GM12865 (cell line): ENCODE data around the gene CEMIP.
A peak's percentile ranks its signal among the peaks of the same experiment; 100 is the strongest.

Experiments
- DNase-seq: peaks from one replicate; pipeline ENCODE4 v3.0.0; 2010; ENCODE audit warnings: low read depth
- H3K4me3 ChIP-seq: 2 replicates; pipeline ENCODE4 v1.5.1; 2011; ENCODE audit warnings: mild to moderate bottlenecking, low read depth, low read length, control low read depth
- CTCF ChIP-seq: IDR thresholded peaks from 2 replicates; pipeline ENCODE4 v1.5.1; 2011; ENCODE audit warnings: low read length, control low read depth, low read depth, inconsistent platforms; ENCODE audit not compliant: insufficient read depth; ENCODE audit errors: missing control alignments

CEMIP gene

GRCh38 chr15:80778964-80779657 is at the start of gene CEMIP:
CEMIP (plus strand) TSS chr15:80779370; CDS start chr15:80873880, 94,510 bp downstream.
- peak; percentile 54 for DNase-seq

GRCh38 chr15:80730387-80730786 is 48.8 kb upstream of the CEMIP start:
- no peak overlapping the region for H3K4me3 ChIP-seq
- no peak for DNase-seq
- TF ChIP-seq CTCF: no peak

More at GRCh38 chr15:80778964-80779657, at the start of gene CEMIP:
- no peak within 1 kb of the TSS for H3K4me3 ChIP-seq
- TF ChIP-seq CTCF: peak; percentile 51

GRCh38 chr15:80730926-80731325 is 48.2 kb upstream of the CEMIP start:
- no peak overlapping the region for H3K4me3 ChIP-seq
- DNase-seq: no peak
- TF ChIP-seq CTCF: no peak

GRCh38 chr15:80732167-80732566 is 47.0 kb upstream of the CEMIP start:
- no peak for DNase-seq
- no peak overlapping the region for H3K4me3 ChIP-seq
- no peak for TF ChIP-seq CTCF

- no peak for TF ChIP-seq CTCF
- no peak for DNase-seq
- H3K4me3 ChIP-seq: no peak overlapping the region
These were observed 46.4 kb upstream of the CEMIP start for GRCh38 chr15:80732818-80733217.

GRCh38 chr15:80733460-80733859 is 45.7 kb upstream of the CEMIP start:
- TF ChIP-seq CTCF: no peak
- no peak for DNase-seq
- H3K4me3 ChIP-seq: no peak overlapping the region

- TF ChIP-seq CTCF: no peak
- no peak overlapping the region for H3K4me3 ChIP-seq
- DNase-seq: no peak
These were observed 43.8 kb upstream of the CEMIP start for GRCh38 chr15:80735344-80735743.
